ENCODE results near the gene CLEC4E. TPM values are rescaled to one million over a fixed set of nuclear protein-coding genes. Genes with fewer than 3 reads are reported as not detected.

CLEC4E gene
- polyA plus RNA-seq, 3 donors, result 1.1 to 8.2 (median 5.5) TPM

- 73 to 81% (median 78%) methylated on average over 5 of the region's 5 CpGs for WGBS, 3 donors
- H3K27ac ChIP-seq (ENCODE audit: low read depth, low read length), result no peak overlapping the region
Measured at GRCh38 chr12:8491646-8492530, 48.8 kb downstream of the CLEC4E start.

Other genes starting within 250 kb of the CLEC4E start
- gene CLEC6A, start 84.9 kb downstream of the CLEC4E start, polyA plus RNA-seq, result under 1 TPM in 1 of 3 donors, not detected in 2; 0.09 TPM
- gene CLEC4D, start 27.4 kb downstream of the CLEC4E start, polyA plus RNA-seq, result 1 to 10 TPM in 2 of 3 donors, under 1 TPM in 1; 0.09 to 2.9 (median 2.7) TPM
- gene AICDA, start 72.0 kb upstream of the CLEC4E start, polyA plus RNA-seq, result 1 to 10 TPM in 1 of 3 donors, not detected in 2; 1.0 TPM
- gene MFAP5, start 121.9 kb upstream of the CLEC4E start, polyA plus RNA-seq, result 100 to 1,000 TPM in 1 of 3 donors, 10 to 100 TPM in 1, 1 to 10 TPM in 1; 7.9 to 132 (median 78.7) TPM
- 100 to 1,000 TPM in 1 of 3 donors, 10 to 100 TPM in 1, 1 to 10 TPM in 1; 5.5 to 108 (median 45.7) TPM for gene RIMKLB, start 157.1 kb upstream of the CLEC4E start, polyA plus RNA-seq

Measured in adipose tissue (tissue), 3 donors.